Activated naive CD8-positive, alpha-beta T cell (primary cell): ENCODE measurements around the gene NSMF.

Experiments used
- H3K27ac Mint-ChIP-seq: one replicate; pipeline ENCODE4 v1.8.0; 2021; ENCODE audit warnings: mixed read lengths
- H3K27me3 Mint-ChIP-seq: one replicate; pipeline ENCODE4 v1.8.0; 2021; ENCODE audit warnings: mixed read lengths
- H3K36me3 Mint-ChIP-seq: one replicate; pipeline ENCODE4 v1.8.0; 2021; ENCODE audit warnings: mixed read lengths
- H3K4me1 Mint-ChIP-seq: one replicate; pipeline ENCODE4 v1.8.0; 2021; ENCODE audit warnings: low read depth, mixed read lengths
- H3K4me3 Mint-ChIP-seq: one replicate; pipeline ENCODE4 v1.8.0; 2021; ENCODE audit warnings: mild to moderate bottlenecking, mixed read lengths
- H3K9me3 Mint-ChIP-seq: one replicate; pipeline ENCODE4 v1.8.0; 2021; ENCODE audit warnings: low read depth, mixed read lengths

The NSMF gene

DNA sequence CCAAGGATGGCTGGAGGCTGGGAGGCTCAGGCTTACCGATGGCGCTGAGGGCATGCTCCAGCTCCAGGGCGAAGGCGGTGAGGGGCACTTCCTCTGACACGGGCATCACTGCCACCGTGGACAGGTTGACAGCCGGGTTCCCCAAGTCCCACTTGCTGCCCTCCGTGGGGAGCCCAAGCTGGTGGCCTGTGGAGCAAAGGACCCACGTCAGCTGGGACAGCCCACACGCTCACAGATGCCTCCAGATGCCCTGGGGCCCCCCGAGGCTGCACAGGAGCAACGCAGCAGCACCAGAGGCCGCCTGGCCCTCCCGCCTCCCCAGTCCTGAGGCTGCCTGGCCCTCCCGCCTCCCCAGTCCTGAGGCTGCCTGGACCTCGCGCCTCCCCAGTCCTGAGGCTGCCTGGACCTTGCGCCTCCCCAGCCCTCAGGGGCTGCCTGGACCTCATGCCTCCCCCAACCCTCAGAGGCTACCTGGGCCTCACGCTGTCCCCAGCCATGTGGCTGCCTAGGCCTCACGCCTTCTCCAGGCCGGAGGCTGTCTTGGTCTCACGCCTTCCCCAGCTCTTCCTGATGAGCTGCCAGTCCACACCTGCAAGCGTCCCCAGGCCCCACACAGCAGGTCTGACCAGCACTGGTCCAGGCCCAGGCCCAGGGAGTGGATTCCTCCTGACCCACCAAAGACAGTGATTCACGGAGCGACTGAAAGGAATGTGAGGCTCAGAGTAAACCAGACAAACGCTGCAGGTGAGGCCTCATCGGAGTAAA, 25.6 kb upstream of the NSMF start:
- Mint-ChIP-seq H3K27ac (no peak overlapping the region), H3K4me3 (no peak overlapping the region), H3K27me3 (no peaks in the 10 kb centered on the region), H3K9me3 (no peaks in the 10 kb centered on the region), H3K36me3 (no peaks in the 10 kb centered on the region), H3K4me1 (no peaks in the 10 kb centered on the region)

DNA sequence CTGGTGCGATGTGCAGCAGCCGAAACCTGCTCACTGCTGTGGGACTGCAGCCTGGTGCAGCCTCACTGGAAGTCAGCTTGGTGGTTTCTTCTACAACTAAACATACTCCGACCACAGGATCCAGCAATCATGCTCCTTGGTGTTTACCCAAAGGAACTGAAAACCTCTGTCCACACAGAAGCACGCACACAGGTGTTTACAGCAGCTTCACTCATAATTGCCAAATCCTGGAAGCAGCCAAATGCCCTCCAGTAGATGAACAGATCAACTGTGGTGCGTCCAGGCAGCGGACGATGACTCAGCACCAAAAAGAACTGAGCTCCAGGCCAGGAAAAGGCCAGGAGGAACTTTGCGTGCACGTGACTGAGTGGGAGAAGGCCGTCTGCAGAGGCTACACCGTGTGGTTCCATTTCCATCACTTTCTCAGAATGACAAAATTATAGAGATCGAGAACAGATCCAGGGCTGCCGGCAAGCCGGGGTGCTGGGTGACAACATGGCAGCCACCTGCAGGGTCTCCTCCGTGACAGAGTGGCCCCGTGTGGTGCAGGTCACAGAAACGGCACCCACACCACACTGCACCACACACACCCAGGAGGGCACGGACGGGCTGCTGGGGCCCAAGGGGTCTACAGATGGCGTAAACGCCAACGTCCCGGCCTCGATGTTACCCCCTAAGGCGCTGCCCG, 23.1 kb upstream of the NSMF start:
- Mint-ChIP-seq H3K36me3 (no peaks in the 10 kb centered on the region), H3K4me3 (no peak overlapping the region), H3K9me3 (no peaks in the 10 kb centered on the region), H3K4me1 (no peaks in the 10 kb centered on the region), H3K27me3 (no peaks in the 10 kb centered on the region), H3K27ac (no peak overlapping the region)

DNA sequence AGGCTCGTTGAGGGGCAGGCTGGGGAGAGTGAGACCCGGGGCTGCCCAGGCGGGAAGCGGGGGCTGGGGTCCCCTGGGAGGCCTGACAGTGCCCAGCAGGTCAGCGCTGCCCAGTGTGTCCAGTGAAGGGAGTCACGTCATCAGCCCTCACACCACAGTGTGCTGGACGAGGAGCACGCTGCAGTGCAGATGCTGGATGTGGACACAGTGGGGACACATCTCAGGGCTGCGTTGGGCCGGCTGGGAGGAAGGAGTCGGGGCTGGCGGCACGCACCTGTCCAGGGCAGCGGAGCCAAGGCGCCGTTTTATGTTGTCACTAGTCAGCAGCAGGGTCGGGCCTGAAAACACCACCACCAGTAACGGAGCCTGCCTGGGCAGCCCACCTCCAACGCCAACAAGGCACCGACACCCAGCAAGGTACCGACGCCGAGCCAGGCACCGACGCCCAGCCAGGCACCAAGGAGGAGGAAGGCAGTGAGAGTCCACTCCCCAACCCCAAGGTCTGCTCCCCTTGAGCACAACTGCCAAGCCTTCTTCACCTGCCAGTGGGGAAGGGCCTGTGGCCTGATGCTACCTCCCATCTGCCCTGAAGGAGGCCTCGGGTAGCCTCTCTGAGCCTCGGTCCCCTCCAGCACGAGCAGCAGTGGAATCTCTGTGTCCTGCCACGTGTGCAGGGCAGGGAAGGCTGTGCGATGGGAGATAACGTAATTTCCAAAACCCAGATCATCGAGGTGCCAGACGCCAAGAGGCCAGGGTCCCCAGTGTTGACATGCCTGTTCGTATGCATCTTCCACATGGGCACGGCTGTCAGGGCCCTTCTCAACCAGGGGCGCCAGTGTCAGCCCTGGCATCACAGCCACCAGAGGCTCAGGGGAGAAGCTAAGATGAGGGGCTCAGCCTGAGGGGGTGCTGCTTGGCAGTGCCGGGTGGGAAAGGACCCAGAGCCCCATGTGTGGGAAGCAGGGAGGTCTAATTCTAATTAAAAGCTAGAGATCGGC, 21.9 kb upstream of the NSMF start:
- Mint-ChIP-seq H3K9me3 (peaks cover 4% of the 10 kb centered on the region), H3K27me3 (no peaks in the 10 kb centered on the region), H3K4me3 (no peak overlapping the region), H3K36me3 (peaks cover 4% of the 10 kb centered on the region), H3K27ac (no peak overlapping the region), H3K4me1 (no peaks in the 10 kb centered on the region)

DNA sequence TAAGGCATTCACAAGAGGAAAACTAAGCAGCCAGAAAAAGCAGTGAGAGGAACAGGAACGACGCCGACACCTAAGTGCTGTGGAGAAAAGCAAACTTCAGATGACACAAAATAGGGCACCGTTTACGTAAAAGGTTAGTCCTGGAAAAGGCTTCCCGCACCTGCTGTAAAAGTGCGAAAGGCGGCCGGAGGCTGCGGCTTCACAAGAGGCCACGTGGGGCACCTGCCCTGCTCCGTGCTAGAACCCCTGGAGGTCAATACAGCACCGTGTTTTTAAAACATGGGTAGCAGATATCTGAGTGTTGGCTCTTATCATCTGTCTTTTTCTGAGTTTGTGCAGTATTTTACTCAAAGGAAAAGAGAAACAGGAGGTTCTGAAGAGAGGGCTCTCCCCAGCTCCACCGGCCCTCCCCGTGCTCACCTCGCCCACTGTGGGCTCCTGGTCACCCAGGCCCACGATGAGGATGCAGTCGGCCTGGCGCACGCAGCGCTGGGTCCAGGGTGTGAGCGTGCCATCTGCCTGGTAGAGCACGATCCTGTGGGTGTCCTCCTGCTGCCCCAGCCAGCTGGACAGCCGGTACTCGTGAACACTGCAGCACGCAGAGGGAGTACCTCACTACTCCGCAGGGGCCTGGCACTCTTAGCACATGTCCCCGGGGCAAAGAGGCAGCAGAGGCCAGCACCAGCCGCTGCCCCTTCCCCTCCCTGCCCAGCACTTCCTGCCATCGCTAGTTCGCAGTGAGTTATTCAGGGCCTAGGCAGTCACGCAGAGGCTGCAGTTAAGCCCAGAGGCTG, 21.0 kb upstream of the NSMF start:
- Mint-ChIP-seq H3K27ac (no peak overlapping the region), H3K4me1 (no peaks in the 10 kb centered on the region), H3K4me3 (no peak overlapping the region), H3K36me3 (peaks cover 8% of the 10 kb centered on the region), H3K27me3 (no peaks in the 10 kb centered on the region), H3K9me3 (peaks cover 8% of the 10 kb centered on the region)

DNA sequence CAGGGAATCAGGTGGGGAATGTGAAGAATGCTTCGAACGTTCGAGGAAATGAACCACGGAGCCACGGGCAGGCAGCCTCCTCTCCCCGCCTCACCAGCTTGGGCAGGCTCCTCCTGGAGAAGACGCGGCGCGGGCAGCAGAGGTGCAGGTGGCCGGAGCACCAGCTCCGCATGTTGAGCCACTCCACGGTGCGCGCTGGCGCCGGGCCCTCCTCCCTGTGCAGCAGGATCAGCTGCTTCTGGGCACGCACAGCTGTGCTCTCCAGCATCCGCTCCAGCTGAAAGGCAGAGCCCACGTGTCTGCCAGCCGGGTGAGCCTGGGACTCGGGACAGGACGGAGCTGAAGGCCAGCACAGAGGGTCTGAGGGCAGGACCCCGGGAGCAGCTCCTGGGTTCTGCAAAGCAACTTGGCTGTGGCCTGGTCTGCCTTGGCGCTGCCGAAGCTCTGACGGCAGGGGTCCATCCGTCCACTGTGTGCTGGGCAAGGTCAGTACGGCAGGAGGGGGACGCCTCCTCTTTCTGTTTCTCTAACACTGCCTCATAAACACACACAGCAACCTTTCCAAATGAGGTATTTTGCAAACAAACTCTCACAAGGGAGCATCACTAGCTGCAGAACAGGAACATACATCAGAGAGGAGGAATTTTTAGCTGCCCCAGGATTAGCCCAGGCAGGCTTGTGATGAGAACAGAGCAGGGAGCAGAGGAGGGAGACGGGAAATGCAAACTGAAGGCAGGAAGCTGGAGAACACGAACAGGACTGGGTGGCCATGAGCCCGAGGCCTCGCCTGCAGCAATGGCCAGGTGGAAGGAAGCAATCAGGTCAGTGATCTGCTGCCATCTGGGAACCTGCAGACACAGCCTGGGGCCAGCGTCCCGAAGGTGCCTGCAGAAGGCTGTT, 20.1 kb upstream of the NSMF start:
- Mint-ChIP-seq H3K4me1 (no peaks in the 10 kb centered on the region), H3K9me3 (peaks cover 8% of the 10 kb centered on the region), H3K27ac (no peak overlapping the region), H3K4me3 (no peak overlapping the region), H3K27me3 (no peaks in the 10 kb centered on the region), H3K36me3 (peaks cover 11% of the 10 kb centered on the region)

DNA sequence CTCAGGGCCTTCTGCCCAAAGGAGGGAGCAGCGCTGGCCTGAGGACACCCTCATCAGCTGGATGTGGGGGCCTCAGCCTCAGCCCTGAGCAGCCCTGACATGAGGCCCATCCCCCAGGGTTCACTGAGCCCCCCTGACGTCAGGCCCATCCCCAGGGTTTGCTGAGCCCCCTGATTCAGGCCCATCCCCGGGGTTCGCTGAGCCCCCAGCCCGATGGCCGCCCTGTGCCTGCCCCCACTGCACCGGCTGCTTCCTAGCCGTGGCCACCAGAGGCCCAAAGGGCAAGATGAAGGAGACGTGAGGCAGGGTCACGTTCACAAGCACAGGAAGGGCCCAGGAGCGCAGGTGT, 19.5 kb upstream of the NSMF start:
- Mint-ChIP-seq H3K27ac (no peak overlapping the region), H3K9me3 (peaks cover 8% of the 10 kb centered on the region), H3K27me3 (no peaks in the 10 kb centered on the region), H3K4me1 (no peaks in the 10 kb centered on the region), H3K36me3 (peaks cover 11% of the 10 kb centered on the region), H3K4me3 (no peak overlapping the region)

DNA sequence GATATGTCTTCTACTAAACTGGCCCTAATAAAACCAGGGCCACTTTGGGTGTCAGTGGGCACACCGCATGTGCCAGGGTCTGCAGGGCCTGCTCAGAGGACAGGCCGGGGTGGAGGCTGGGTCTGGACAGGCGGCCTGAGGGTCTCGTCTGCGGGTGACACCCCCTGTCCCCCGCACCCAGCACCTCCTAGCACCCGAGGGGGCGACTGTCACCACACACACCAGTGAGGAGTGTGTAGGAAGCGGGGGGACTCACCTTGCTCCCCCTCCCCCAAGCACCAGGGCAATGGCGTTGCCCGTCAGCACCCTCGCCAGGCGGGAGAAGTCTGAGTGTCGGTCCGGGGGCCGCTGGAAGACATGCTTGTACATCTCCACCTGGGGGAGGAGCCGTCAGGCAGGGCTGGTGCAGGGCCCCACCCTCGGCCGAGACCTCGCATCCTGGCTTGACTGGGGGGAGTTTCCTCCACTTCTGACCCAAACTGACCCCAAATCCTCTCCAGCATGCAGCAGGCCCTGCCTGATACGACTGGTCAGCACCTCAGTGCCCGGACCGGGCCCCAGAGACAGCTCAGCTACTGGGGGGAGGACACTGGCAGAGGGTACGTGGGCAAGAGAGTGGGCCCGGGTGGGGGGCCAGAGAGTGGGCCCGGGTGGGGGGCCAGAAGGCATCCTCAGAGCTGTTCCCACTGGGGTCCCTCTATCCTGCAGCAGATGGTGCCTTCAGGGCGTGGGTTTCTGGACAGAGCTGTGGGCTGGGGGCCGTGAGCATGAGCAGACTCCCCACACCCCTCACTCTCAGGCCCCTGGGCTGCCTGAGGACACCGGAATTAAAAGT, 18.9 kb upstream of the NSMF start:
- Mint-ChIP-seq H3K36me3 (peaks cover 11% of the 10 kb centered on the region), H3K9me3 (peaks cover 8% of the 10 kb centered on the region), H3K27me3 (no peaks in the 10 kb centered on the region), H3K27ac (no peak overlapping the region), H3K4me1 (no peaks in the 10 kb centered on the region), H3K4me3 (no peak overlapping the region)

DNA sequence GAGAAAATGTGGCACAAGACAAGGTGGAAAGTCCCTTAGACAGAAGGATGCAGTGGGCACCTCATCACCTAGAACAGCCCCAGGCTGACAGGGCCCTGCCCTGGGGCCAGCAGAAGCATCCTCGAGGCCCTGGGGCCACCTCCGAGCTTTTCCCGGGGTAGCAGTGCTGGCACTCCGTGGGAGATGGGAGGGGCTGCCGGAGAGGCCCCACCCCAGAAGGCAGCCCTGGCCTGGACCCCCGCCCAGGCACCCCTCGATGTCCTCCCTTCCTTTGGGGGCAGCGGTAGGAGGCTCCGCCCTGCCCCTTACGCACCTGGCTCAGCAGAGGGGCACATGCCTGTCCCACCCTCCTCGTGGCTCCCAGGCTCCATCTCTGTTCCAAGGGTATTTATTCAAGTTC, 17.7 kb upstream of the NSMF start:
- Mint-ChIP-seq H3K4me1 (no peaks in the 10 kb centered on the region), H3K27ac (no peak overlapping the region), H3K4me3 (no peak overlapping the region), H3K36me3 (peaks cover 11% of the 10 kb centered on the region), H3K9me3 (peaks cover 8% of the 10 kb centered on the region), H3K27me3 (no peaks in the 10 kb centered on the region)

DNA sequence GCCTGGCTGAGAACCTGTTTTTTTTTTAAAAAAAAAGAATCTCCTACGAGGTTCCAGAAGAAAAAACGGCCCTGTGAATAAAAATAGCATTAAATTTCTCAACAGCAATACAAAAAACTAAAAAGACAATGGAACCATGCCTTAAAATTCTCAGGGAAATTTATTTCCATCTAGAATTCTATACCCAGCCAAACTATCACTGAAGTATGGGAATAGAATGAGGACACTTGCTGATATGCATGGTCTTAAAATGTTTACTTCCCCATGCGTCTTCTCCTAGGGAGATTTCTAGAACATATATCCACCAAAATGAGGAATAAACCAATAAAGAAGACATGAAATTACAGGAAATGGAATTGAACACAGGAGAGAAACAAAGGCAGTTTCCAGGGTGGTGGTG, 16.5 kb upstream of the NSMF start:
- H3K27ac Mint-ChIP-seq: no peak overlapping the region
- H3K27me3 Mint-ChIP-seq: no peaks in the 10 kb centered on the region
- H3K36me3 Mint-ChIP-seq: peaks cover 12% of the 10 kb centered on the region
- H3K4me3 Mint-ChIP-seq: no peak overlapping the region
- H3K9me3 Mint-ChIP-seq: peaks cover 8% of the 10 kb centered on the region
- peaks cover 5% of the 10 kb centered on the region for H3K4me1 Mint-ChIP-seq

DNA sequence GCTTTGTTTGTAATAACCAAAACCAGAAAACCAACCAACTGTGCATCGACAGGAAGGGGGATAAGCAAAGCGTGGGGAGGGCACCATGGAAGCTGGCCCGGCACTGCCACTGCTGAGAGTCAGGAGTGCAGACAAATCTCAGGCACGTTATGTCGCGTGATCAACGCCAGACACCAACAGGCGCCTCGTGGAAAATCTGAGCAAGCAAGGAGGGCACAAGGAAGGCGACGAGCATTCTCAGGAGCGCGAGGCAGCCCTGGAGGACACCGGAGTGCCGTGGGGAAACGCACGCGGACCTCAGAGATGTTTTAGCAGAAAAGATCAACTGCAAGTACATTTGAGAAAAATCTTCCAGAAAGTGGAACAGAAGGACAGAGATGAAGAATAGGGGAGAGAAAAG, 15.1 kb upstream of the NSMF start:
- Mint-ChIP-seq H3K9me3 (peaks cover 8% of the 10 kb centered on the region), H3K27me3 (no peaks in the 10 kb centered on the region), H3K27ac (no peak overlapping the region), H3K4me1 (peaks cover 14% of the 10 kb centered on the region), H3K4me3 (no peak overlapping the region), H3K36me3 (peaks cover 12% of the 10 kb centered on the region)

DNA sequence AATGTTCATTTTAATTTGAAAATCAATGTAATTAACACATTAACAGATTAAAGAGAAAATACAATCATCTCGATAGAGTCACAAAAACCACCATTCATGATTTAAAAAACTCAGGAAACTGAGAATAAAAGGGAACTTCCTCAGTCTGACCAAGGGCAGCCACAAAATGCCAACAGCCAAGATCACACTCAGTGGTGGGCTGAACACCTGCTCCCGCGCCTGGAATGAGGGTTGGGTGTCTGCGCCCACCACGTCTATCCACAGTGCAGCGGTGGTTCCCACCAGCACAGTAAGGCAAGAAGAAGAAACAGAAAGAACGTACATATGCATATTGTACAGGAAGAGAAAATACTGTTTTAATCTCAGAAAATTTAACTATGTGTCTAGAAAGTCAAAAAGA, 11.7 kb upstream of the NSMF start:
- Mint-ChIP-seq H3K27ac (no peak overlapping the region), H3K9me3 (peaks cover 3% of the 10 kb centered on the region), H3K27me3 (no peaks in the 10 kb centered on the region), H3K4me1 (peaks cover 15% of the 10 kb centered on the region), H3K36me3 (peaks cover 7% of the 10 kb centered on the region), H3K4me3 (peak overlapping the region; percentile 45)

DNA sequence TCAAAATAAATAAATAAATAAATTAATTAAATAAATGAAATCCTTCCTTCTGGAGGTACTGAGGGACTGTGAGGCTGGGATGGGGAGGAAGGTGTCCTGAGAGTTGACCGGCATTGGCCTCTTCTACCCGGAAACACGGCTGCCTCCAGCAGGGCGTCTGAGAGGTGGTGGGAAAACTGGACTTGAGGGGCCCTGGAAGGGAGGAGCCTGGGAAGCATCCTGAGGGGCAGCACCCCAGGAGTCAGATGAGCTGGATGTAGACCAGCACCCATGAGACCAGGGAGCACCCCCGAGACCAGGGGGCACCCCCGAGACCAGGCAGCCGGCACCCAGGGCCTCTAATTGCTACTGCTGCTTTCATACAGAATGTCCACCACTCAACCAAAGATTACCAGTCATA, 8.8 kb upstream of the NSMF start:
- Mint-ChIP-seq H3K36me3 (peaks cover 2% of the 10 kb centered on the region), H3K27me3 (no peaks in the 10 kb centered on the region), H3K4me3 (no peak overlapping the region), H3K27ac (no peak overlapping the region), H3K4me1 (peaks cover 17% of the 10 kb centered on the region), H3K9me3 (no peaks in the 10 kb centered on the region)

DNA sequence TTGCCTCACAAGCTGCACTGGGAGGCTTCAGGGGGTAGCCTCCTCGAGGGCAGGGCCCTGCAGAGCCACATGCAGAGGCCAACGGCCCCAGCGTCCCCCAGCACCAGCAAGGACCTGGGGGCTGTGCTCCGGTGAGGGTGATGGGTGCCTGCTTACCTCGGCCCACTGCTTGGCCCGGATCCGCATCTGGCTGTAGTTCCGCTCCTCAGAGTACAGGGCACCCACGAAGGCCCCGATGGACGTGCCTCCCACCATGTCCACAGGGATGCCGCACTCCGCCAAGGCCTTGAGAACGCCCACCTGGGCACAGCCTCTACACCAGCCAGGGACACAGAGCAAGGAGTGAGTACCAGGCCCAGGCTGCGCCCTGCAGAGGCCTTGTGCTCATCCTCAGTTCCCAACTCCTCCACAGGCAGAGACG, 8.0 kb upstream of the NSMF start:
- Mint-ChIP-seq H3K27me3 (no peaks in the 10 kb centered on the region), H3K4me1 (peaks cover 21% of the 10 kb centered on the region), H3K27ac (no peak overlapping the region), H3K36me3 (peaks cover 2% of the 10 kb centered on the region), H3K4me3 (no peak overlapping the region), H3K9me3 (no peaks in the 10 kb centered on the region)
